Loucy (cell line): ENCODE data around the gene USP7.

ENCODE experiments used
- H2AFZ ChIP-seq: fragments of 200-600 bp; sonication (generic); 2 replicates; pipeline ENCODE4 v1.6.0; 2016; ENCODE audit warnings: antibody characterized with exemption, mild to moderate bottlenecking, low read length, moderate library complexity
- H3F3A ChIP-seq: fragments of 200-600 bp; 2 replicates; pipeline ENCODE4 v1.6.0; 2016; ENCODE audit warnings: antibody characterized with exemption, low read depth, mild to moderate bottlenecking
- H3K27me3 ChIP-seq: fragments of 200-600 bp; sonication (generic); 2 replicates; pipeline ENCODE4 v1.6.1; 2014; ENCODE audit warnings: low read length, mild to moderate bottlenecking; ENCODE audit not compliant: insufficient read depth, poor library complexity, severe bottlenecking
- H3K36me3 ChIP-seq: fragments of 200-600 bp; sonication (generic); 2 replicates; pipeline ENCODE4 v1.6.1; 2016; ENCODE audit warnings: low read length; ENCODE audit not compliant: insufficient read depth
- H3K4me1 ChIP-seq: fragments of 200-600 bp; sonication (generic); 2 replicates; pipeline ENCODE4 v1.5.1; 2014; ENCODE audit warnings: low read length, mild to moderate bottlenecking; ENCODE audit not compliant: insufficient read depth, poor library complexity, severe bottlenecking
- H3K4me2 ChIP-seq: fragments of 200-600 bp; sonication (generic); 2 replicates; pipeline ENCODE4 v1.6.0; 2014; ENCODE audit warnings: antibody characterized with exemption, low read length, low read depth, mild to moderate bottlenecking; ENCODE audit not compliant: poor library complexity, severe bottlenecking
- H3K4me3 ChIP-seq: fragments of 200-600 bp; sonication (generic); 2 replicates; pipeline ENCODE4 v1.5.1; 2014; ENCODE audit warnings: low read length, mild to moderate bottlenecking, mixed read lengths; ENCODE audit not compliant: poor library complexity, severe bottlenecking
- H3K79me2 ChIP-seq: fragments of 200-600 bp; sonication (generic); 2 replicates; pipeline ENCODE4 v1.6.1; 2014; ENCODE audit warnings: low read length; ENCODE audit not compliant: insufficient read depth
- H3K9ac ChIP-seq: fragments of 200-600 bp; sonication (generic); 2 replicates; pipeline ENCODE4 v1.6.0; 2014; ENCODE audit warnings: mild to moderate bottlenecking, low read depth, low read length, moderate library complexity; ENCODE audit not compliant: poor library complexity, severe bottlenecking
- H3K9me2 ChIP-seq: fragments of 200-600 bp; sonication (generic); replicated peaks from 2 replicates; pipeline ENCODE4 v1.6.1; 2016; ENCODE audit warnings: low read depth, low read length, mixed read lengths
- H3K9me3 ChIP-seq: fragments of 200-600 bp; sonication (generic); 2 replicates; pipeline ENCODE4 v1.6.1; 2014; ENCODE audit warnings: mild to moderate bottlenecking, antibody characterized with exemption, low read length, low read depth; ENCODE audit not compliant: insufficient read depth
- H4K20me1 ChIP-seq: fragments of 200-600 bp; sonication (generic); 2 replicates; pipeline ENCODE4 v1.6.0; 2014; ENCODE audit warnings: antibody characterized with exemption, low read length, mild to moderate bottlenecking; ENCODE audit not compliant: insufficient read depth, poor library complexity, severe bottlenecking
- CTCF ChIP-seq: fragments of 200-600 bp; sonication (generic); conservative IDR thresholded peaks from 2 replicates; pipeline ENCODE4 v1.5.1; 2014; ENCODE audit warnings: mild to moderate bottlenecking, antibody characterized with exemption, low read length
- EZH2phosphoT487 ChIP-seq: fragments of 200-600 bp; IDR thresholded peaks from 2 replicates; pipeline ENCODE4 v1.6.1; 2018; ENCODE audit warnings: antibody characterized with exemption, mild to moderate bottlenecking, moderate library complexity, borderline replicate concordance

USP7 gene

DNA sequence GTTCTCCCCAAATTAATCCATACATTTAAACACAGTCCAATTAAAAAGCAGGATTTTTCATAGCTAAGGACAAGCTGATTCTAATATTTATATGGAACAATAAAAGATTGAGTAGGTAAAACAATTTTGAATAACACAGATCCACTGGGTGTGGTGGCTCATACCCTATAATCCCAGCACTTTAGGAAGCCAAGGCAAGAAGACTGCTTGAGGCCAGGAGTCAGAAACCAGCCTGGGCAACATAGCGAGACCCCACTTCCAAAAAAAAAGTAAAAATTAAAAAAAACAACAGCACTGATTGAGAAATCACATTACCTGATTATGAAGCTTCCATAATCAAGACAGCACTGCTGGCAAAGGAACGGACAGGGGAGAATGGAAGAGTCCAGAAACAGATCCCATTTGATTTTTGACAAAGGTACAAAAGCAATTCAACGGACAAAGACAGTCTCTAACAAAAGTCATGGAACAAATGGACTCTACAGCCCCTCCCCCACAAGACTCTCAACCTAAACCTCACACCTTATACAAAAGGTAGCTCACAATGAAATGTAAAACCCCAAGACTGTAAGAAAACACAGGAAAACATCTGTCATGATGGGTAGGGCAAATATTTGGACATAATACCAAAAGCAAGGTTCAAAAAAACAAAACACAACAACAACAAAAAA, 17.9 kb downstream of the USP7 start:
- TF ChIP-seq CTCF (no peak), EZH2phosphoT487 (no peak)
- Histone ChIP-seq H3K9me3 (no peaks in the 10 kb centered on the region), H3K9me2 (no peaks in the 10 kb centered on the region), H3F3A (no peaks in the 10 kb centered on the region), H3K36me3 (no peaks in the 10 kb centered on the region), H3K4me3 (no peak overlapping the region), H4K20me1 (peaks cover 87% of the 10 kb centered on the region), H3K79me2 (peaks cover 96% of the 10 kb centered on the region), H2AFZ (no peak overlapping the region), H3K27me3 (no peaks in the 10 kb centered on the region), H3K4me1 (peaks cover 12% of the 10 kb centered on the region), H3K4me2 (no peak overlapping the region), H3K9ac (no peak overlapping the region)

GRCh38 chr16:8943966-8944759, 19.5 kb downstream of the USP7 start:
- no peak for TF ChIP-seq CTCF
- no peak for TF ChIP-seq EZH2phosphoT487
- H2AFZ ChIP-seq, result no peak overlapping the region
- no peaks in the 10 kb centered on the region for H3K9me2 ChIP-seq
- H3K4me3 ChIP-seq, result no peak overlapping the region
- H3K9ac ChIP-seq, result no peak overlapping the region
- no peaks in the 10 kb centered on the region for H3K27me3 ChIP-seq
- peaks cover 80% of the 10 kb centered on the region for H4K20me1 ChIP-seq
- H3K9me3 ChIP-seq, result no peaks in the 10 kb centered on the region
- H3K4me1 ChIP-seq, result peaks cover 8% of the 10 kb centered on the region
- peaks cover 96% of the 10 kb centered on the region for H3K79me2 ChIP-seq
- no peaks in the 10 kb centered on the region for H3K36me3 ChIP-seq
- no peaks in the 10 kb centered on the region for H3F3A ChIP-seq
- H3K4me2 ChIP-seq, result no peak overlapping the region

DNA sequence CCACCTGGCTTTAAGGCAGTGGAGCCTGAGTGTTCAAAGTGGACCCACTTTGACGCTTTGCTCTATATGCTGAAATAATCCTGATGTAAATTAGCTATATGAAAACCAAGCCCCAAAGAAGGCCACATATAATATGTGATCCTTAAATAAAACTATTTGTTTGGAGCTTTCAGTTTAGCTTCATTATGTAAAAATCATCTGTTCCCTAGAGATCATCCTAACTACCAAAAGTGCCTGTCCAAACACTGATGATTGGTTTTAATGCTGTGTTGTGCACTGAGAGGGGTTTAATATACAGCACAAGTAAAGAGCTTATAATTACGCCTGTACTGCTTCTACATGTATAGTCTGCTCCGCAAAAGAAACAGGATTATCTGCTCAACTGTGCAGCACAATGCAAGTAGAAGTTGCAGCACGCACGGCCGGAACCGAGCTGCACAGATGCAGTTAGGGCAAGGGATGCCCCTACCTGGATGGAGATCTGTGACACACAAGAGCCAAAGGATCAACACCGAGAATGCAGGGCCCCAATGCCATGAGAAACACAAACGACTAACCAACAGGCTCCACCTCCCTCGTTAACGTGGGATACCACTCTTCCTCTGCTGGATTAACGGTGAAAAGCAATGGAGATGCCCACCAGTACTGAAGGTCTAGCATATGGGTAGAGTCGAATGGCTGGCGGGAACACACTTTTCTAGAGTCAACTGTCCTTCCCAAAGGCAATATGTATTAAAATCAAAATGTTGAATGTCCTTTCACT, 20.5 kb downstream of the USP7 start:
- Histone ChIP-seq H3K27me3 (no peaks in the 10 kb centered on the region), H3K4me3 (no peak overlapping the region), H2AFZ (no peak overlapping the region), H4K20me1 (peaks cover 74% of the 10 kb centered on the region), H3K79me2 (peaks cover 97% of the 10 kb centered on the region), H3K36me3 (no peaks in the 10 kb centered on the region), H3K9ac (no peak overlapping the region), H3K9me2 (no peaks in the 10 kb centered on the region), H3K9me3 (no peaks in the 10 kb centered on the region), H3F3A (no peaks in the 10 kb centered on the region), H3K4me1 (peaks cover 6% of the 10 kb centered on the region), H3K4me2 (no peak overlapping the region)
- TF ChIP-seq CTCF (no peak), EZH2phosphoT487 (no peak)
